HG03460 (cell line): ENCODE measurements around the gene TUBGCP2.
A peak's percentile ranks its signal among the peaks of the same experiment; 100 is the strongest.
"Not testable (repeated sequence)": the region's sequence is repeated elsewhere in the genome, so short reads cannot be mapped to it uniquely, and the experiment has no call there.

Source experiments
- ATAC-seq: cut with Tn5 transposase; IDR thresholded peaks from one replicate; pipeline ENCODE4 v1.9.1; 2021; ENCODE audit not compliant: unreplicated experiment

The TUBGCP2 gene

DNA sequence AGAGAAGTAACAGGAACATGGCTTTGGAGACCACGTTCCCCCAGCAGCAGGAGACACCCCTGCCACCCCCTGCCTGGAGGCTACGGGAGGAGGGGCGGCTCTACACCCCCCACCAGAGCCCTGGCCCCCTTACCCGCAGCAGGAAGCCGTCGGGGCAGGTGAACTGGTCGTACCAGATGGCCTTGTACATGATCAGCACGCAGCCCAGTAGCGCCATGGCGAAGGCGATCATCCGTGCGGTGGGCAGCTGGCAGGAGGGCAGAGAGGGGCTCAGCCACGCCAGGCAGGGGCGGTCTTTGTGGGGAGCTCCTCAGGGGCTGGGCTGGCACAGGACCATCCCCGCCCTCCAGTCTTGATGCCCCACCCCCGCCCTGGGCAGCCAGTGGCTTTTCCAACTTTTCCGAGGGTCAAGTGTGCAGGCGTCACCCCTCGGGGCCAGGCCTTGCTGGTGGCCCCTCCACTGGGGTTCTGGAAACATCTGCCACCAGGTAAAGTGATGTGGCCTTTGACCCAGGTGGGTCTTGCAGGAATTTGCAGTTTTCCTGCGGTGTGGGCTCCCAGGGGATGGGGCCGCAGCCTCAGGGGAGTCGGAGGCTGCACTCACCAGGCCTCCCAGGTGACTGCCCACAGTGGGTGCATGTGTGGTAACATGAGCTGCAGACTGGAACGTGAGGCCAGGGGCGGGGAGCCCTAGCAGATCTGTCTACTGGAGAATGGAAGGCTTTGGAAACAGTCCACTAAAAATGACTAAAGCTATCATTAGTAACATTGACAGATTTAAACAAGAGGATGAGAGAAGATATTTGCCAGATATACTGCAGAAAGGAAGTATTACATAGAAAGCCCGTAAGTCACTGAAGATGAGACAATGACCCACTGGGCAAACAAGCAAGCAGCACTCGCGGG lies 18.3 kb upstream of the TUBGCP2 start:
- no peak for ATAC-seq

DNA sequence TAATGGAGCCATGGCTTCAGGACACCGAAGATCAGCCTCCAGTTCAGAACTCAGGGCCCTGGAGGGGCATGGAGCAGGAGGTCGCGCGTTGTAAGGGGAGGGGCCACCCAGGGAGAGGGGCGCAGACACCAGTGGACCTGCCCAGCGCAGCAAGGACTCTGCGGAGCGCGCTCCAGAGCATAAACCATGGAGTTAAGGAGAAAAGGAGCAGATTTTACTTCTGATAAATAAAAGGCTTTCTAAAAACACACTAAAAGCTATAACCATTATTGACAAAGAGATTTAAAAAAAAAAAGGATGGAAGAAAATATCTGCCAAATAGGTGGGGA lies 17.5 kb upstream of the TUBGCP2 start:
- no peak for ATAC-seq

DNA sequence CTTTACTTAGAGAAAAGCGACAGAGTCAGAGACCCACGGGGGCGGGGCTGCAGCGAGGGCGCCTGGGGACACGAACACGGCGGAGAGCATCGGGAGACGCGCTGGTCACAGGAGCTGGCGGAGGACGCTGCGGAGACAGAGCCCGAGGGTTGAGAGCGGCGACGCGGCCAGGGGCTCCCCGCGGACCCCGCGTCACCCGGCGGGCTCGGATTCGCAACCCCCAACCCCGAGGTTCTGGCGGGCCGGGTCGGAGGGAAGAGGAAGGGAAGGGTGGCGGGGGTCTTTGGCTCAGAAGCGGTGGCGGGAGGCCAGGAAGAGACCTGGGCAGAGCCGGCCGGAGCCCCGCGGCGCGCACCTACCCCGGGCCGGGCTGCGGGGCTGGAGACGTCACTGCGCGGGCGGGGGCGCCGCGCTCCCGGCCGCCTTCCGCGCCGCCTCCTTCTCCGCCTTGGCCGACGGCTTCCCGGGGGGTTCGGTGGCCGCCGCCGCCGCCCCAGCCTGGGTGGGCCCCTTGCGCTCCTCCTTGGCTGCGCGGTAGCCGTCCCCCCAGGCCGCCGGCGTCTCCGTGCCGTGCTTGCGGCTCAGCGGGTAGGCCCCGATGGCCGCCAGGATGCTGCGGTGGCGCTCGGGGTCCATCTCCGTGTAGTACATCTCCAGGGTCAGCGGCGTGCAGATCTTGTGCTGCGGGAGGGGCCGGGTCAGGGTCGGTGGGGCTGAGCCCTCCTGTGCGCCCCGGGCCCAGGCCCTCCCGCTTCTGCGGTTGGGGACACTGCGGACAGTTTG lies 17.0 kb upstream of the TUBGCP2 start:
- ATAC-seq = no peak

DNA sequence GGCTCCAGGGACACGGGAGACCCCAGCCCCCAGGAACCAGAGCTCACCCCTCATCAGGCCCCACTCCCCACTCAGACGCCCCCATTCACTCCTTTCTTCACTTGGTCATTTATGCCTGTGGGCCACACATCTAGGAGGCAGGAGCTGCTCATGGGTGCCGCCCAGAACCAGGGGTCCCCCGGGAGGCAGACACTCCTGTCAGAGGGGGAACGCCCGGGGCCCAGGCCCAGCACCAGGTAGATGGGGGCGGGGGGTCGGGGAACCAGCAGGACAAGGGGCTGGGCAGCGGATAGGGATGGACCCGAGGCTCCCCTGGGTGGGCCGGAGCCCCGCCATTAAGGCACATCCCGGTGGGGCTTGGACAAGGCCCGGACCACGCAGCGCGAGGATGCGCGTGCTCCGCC lies 16.2 kb upstream of the TUBGCP2 start:
- ATAC-seq = no peak

DNA sequence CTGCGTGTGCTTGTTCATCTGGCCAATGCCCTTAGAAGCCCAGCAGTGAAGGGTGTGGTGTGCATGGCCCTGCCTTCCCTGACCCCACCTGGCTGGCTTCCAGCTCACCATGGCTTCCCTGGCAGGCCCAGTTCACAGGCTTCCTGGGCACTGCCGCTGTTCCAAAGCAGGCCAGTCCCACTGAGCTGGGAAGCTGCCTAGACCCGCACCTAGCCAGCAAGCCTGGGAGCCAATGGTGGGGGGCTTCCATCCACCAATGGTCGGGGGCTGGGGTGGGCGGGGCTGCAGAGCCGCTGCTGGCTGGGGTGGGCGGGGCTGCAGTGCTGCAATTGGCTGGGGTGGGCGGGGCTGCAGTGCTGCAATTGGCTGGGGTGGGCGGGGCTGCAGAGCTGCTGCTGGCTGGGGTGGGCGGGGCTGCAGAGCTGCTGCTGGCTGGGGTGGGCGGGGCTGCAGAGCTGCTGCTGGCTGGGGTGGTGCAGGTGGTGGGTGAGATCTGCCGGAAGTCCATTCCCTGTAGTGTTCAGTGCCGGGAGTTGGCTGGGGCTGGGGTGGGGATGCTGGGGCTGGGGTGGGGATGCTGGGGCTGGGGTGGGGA lies 15.6 kb upstream of the TUBGCP2 start:
- ATAC-seq = no peak

GRCh38 chr10:133322064-133322709 lies 13.5 kb upstream of the TUBGCP2 start:
- not testable (repeated sequence) for ATAC-seq

DNA sequence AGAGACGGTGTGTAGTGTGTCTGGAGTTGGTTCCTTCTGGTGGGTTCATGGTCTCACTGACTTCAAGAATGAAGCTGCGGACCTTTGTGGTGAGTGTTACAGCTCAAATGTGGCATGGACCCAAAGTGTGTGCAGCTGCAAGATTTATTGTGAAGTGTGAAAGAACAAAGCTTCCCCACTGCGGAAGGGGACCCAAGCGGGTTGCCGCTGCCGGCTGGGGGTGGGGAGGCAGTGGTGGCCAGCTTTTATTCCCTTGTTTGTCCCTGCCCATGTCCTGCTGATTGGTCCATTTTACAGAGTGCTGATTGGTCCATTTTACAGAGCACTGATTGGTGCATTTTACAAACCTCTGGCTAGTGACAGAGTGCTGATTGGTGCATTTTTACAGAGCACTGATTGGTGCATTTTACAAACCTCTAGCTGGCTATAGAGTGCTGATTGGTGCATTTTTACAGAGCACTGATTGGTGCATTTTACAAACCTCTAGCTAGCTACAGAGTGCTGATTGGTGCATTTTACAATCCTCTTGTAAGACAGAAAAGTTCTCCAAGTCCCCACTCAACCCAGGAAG lies 12.3 kb upstream of the TUBGCP2 start:
- not testable (repeated sequence) for ATAC-seq

- peak; percentile 73 for ATAC-seq
Observed at GRCh38 chr10:133318494-133319127, 9.9 kb upstream of the TUBGCP2 start.

GRCh38 chr10:133316732-133317131 lies 8.1 kb upstream of the TUBGCP2 start:
- ATAC-seq = no peak

DNA sequence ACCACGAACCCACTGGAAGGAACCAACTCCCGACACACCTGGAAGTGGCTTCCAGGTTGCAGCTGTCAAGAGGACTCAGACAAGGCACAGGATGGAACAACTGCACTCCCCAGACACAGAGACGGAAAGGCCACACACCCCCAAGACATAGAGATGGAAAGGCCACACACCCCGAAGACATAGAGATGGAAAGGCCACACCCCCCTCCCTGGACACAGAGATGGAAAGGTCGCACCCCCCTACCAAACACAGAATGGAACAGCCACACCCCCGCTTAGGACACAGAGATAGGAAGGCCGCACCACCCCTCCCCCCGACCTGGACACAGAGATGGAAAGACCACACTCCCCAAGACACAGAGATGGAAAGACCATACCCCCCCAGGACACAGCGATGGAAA lies 7.6 kb upstream of the TUBGCP2 start:
- ATAC-seq = no peak

DNA sequence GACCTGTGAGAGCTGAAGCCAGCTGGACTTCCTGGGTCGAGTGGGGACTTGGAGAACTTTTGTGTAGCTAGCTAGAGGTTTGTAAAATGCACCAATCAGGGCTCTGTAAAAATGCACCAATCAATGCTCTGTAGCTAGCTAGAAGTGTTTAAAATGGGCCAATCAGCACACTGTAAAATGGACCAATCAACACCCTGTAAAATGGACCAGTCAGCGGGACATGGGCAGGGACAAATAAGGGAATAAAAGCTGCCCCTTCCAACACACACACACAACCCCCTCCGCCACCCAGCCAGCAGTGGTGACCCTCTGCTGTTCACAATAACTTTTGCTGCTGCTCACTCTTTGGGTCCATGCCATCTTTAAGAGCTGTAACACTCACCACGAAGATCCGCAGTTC lies 7.2 kb upstream of the TUBGCP2 start:
- ATAC-seq = no peak

DNA sequence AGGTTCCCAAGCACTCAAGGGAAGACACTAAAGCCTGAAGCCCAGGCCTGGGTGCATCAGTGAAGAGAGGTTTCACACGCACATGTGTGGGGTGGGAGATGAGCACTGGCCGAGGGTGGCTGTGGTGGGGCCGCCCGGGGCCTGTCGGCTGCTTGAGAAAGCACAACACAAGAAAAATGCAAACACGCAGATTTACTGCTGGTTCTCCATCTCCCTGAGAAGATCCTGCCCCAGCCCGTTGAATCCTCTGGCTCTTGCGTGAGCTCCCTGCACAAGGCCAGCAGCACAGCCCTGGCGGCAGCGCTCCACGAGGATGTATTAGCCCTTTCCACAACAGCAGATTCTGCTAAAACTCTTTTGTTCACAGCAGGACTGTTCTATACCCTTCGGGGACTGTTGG lies 6.2 kb upstream of the TUBGCP2 start:
- no peak for ATAC-seq

- no peak for ATAC-seq
Observed at GRCh38 chr10:133313192-133313591, 4.5 kb upstream of the TUBGCP2 start.

- no peak for ATAC-seq
Observed at GRCh38 chr10:133312769-133313145, 4.1 kb upstream of the TUBGCP2 start.

DNA sequence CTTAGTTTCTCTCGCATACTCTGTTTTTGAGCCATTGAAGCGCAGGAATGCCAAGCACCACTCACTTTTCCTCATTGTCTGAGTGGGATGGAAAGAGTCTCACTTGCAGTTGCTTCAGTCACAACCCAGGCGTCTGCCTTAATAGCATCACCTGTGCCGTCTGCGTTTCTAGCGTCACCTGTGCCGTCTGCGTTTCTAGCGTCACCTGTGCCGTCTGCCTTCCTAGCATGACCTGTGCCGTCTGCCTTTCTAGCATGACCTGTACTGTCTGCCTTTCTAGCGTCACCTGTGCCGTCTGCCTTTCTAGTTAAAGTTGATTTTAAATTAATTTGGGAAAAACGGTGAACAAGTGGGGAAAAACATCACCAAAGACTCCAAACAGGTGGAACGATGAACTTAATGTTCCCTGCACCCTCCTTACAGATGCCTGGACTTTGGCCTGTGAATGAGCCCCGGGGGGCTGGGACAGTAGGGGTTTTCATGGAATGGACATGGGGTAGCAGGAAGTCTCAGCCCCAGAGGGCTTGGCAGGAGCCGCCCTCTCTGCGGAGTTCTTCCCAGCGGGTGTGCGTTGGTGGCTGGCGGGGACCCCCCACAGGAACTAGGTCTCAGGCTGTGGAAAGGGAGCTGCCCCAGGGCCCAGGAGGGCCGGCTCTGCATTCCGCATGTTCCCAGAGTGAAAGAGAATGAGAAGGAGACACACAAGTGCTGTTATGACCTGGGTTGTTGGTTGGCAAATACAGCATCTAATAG lies 3.5 kb upstream of the TUBGCP2 start:
- ATAC-seq = no peak

- no peak for ATAC-seq
Observed at GRCh38 chr10:133311570-133311969, 2.9 kb upstream of the TUBGCP2 start.

GRCh38 chr10:133310789-133311188 lies 2.1 kb upstream of the TUBGCP2 start:
- ATAC-seq = no peak

GRCh38 chr10:133310399-133310755 lies 1.7 kb upstream of the TUBGCP2 start:
- no peak for ATAC-seq

DNA sequence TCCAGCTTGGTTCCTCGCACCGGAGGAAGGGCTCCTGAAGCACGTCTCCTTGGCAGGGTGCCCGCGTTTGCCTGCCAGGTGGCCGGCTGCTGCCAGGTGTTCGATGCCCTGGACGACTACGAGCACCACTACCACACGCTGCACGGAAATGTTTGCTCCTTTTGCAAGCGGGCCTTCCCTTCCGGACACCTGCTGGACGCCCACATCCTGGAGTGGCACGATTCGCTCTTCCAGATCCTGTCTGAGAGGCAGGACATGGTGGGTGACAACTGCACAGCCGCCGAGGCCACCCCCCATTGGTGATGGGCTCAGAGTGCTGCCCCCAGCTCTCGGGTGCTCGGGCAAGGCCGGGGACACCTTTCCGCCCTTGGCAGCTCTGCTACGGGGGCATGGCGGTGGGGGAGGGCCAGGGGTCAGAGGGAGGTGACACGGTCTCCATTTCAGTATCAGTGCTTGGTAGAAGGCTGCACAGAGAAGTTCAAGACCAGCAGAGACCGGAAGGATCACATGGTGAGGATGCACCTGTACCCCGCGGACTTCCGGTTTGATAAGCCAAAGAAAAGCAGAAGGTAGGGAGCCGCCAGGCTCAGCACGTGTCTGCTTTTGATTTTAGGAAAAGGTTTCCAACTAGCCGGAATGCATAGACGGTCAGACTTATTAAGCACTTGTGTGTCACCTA lies 1.2 kb upstream of the TUBGCP2 start:
- ATAC-seq = no peak
